ENCODE results near the gene BCAT1.

DNA sequence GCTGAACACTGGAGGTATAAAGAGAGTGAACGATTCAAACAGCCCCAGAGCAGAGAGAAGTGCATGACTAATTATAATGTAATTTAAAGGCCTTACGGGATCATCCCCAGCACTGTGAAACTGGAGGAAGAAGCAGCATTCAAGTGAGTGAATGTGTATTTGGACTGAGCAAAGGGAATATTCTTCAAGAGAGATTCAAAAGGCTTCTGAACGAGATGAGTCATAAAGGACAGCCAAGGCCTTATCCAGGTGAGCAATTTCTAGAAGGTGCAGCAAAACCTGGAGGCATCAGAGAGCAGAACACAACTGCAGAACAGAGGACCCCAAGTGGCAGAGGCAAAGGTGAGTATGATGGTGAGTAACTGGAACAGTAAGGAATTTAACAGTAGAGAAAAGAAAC is 127.2 kb downstream of the BCAT1 start:
- TF ChIP-seq, protein P1, sequence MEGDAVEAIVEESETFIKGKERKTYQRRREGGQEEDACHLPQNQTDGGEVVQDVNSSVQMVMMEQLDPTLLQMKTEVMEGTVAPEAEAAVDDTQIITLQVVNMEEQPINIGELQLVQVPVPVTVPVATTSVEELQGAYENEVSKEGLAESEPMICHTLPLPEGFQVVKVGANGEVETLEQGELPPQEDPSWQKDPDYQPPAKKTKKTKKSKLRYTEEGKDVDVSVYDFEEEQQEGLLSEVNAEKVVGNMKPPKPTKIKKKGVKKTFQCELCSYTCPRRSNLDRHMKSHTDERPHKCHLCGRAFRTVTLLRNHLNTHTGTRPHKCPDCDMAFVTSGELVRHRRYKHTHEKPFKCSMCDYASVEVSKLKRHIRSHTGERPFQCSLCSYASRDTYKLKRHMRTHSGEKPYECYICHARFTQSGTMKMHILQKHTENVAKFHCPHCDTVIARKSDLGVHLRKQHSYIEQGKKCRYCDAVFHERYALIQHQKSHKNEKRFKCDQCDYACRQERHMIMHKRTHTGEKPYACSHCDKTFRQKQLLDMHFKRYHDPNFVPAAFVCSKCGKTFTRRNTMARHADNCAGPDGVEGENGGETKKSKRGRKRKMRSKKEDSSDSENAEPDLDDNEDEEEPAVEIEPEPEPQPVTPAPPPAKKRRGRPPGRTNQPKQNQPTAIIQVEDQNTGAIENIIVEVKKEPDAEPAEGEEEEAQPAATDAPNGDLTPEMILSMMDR (IDR thresholded peaks at IDR 0.05) = no peak
- TF ChIP-seq EP300 (IDR thresholded peaks at IDR 0.05; ENCODE audit: low read depth) (no peak), POLR2AphosphoS5 (IDR thresholded peaks at IDR 0.05) (no peak)

All from transverse colon (tissue), 4 donors.